Ishikawa (cell line): Measurements from ENCODE around the gene GRID1.

ENCODE experiments used
- CEBPB ChIP-seq: IDR thresholded peaks from 2 replicates; pipeline ENCODE4 v1.6.1; 2012
- CREB1 ChIP-seq: IDR thresholded peaks from 2 replicates; pipeline ENCODE4 v1.6.1; 2012; ENCODE audit warnings: low read depth
- EGR1 ChIP-seq: IDR thresholded peaks from 2 replicates; pipeline ENCODE4 v1.6.1; 2012
- EP300 ChIP-seq: IDR thresholded peaks from 2 replicates; pipeline ENCODE4 v1.6.1; 2012; ENCODE audit warnings: borderline replicate concordance
- FOXM1 ChIP-seq: IDR thresholded peaks from 2 replicates; pipeline ENCODE4 v1.6.1; 2012; ENCODE audit warnings: low read depth, borderline replicate concordance
- MAX ChIP-seq: IDR thresholded peaks from 2 replicates; pipeline ENCODE4 v1.6.1; 2012
- NFIC ChIP-seq: IDR thresholded peaks from 2 replicates; pipeline ENCODE4 v1.6.1; 2012
- RAD21 ChIP-seq: IDR thresholded peaks from 2 replicates; pipeline ENCODE4 v1.6.1; 2012; ENCODE audit warnings: low read depth
- REST ChIP-seq: IDR thresholded peaks from 2 replicates; pipeline ENCODE4 v1.6.1; 2012; ENCODE audit warnings: low read depth, mild to moderate bottlenecking
- TAF1 ChIP-seq: IDR thresholded peaks from 2 replicates; pipeline ENCODE4 v1.6.1; 2012; ENCODE audit warnings: low read depth, mild to moderate bottlenecking
- TCF12 ChIP-seq: IDR thresholded peaks from 2 replicates; pipeline ENCODE4 v1.6.1; 2012; ENCODE audit warnings: low read depth
- TEAD4 ChIP-seq: IDR thresholded peaks from 2 replicates; pipeline ENCODE4 v1.6.1; 2012
- USF1 ChIP-seq: IDR thresholded peaks from 2 replicates; pipeline ENCODE4 v1.6.1; 2012
- YY1 ChIP-seq: IDR thresholded peaks from 2 replicates; pipeline ENCODE4 v1.6.1; 2012; ENCODE audit warnings: low read depth
- ZBTB7A ChIP-seq: IDR thresholded peaks from 2 replicates; pipeline ENCODE4 v1.6.1; 2012; ENCODE audit warnings: low read depth

The GRID1 gene

GRCh38 chr10:86264481-86265231, 101.9 kb downstream of the GRID1 start:
- TF ChIP-seq REST (no peak), NFIC (no peak), CEBPB (no peak), CREB1 (no peak), MAX (no peak), RAD21 (no peak), YY1 (no peak), FOXM1 (no peak), EP300 (no peak), USF1 (no peak), TAF1 (no peak), TEAD4 (no peak), ZBTB7A (no peak), EGR1 (no peak), TCF12 (no peak)

GRCh38 chr10:86263907-86264306, 102.7 kb downstream of the GRID1 start:
- TF ChIP-seq TAF1 (no peak), EP300 (no peak), YY1 (no peak), CEBPB (no peak), ZBTB7A (no peak), REST (no peak), USF1 (no peak)

GRCh38 chr10:86263209-86263608, 103.4 kb downstream of the GRID1 start:
- no peak for TF ChIP-seq YY1
- no peak for TF ChIP-seq RAD21
- TF ChIP-seq MAX, result no peak
- TF ChIP-seq EP300, result no peak
- TF ChIP-seq NFIC, result no peak
- TF ChIP-seq CREB1, result no peak
- no peak for TF ChIP-seq TAF1
- no peak for TF ChIP-seq REST

GRCh38 chr10:86262688-86263181, 103.9 kb downstream of the GRID1 start:
- TF ChIP-seq FOXM1 (no peak), EGR1 (0 out of 2 replicates have a peak, but pooled peaks have one; percentile 11)
